HG02678 (cell line): ENCODE results near the gene MYO7A.

Source experiments
- ATAC-seq: cut with Tn5 transposase; IDR thresholded peaks from one replicate; pipeline ENCODE4 v1.9.1; 2021; ENCODE audit warnings: mild to moderate bottlenecking, moderate library complexity; ENCODE audit not compliant: unreplicated experiment

The MYO7A gene

GRCh38 chr11:77111277-77111676 lies 16.8 kb upstream of the MYO7A start:
- no peak for ATAC-seq

- no peak for ATAC-seq
Observed at GRCh38 chr11:77111946-77112345, 16.1 kb upstream of the MYO7A start.

GRCh38 chr11:77112641-77113381 lies 15.2 kb upstream of the MYO7A start:
- ATAC-seq = no peak

- no peak for ATAC-seq
Observed at GRCh38 chr11:77113382-77114088, 14.5 kb upstream of the MYO7A start.

- no peak for ATAC-seq
Observed at GRCh38 chr11:77114089-77114463, 14.0 kb upstream of the MYO7A start.

GRCh38 chr11:77115181-77115611 lies 12.8 kb upstream of the MYO7A start:
- ATAC-seq = no peak

GRCh38 chr11:77115956-77116355 lies 12.1 kb upstream of the MYO7A start:
- no peak for ATAC-seq

GRCh38 chr11:77117492-77117891 lies 10.6 kb upstream of the MYO7A start:
- no peak for ATAC-seq

GRCh38 chr11:77118086-77118485 lies 10.0 kb upstream of the MYO7A start:
- ATAC-seq = no peak

GRCh38 chr11:77118971-77119370 lies 9.1 kb upstream of the MYO7A start:
- no peak for ATAC-seq

- no peak for ATAC-seq
Observed at GRCh38 chr11:77119531-77119936, 8.5 kb upstream of the MYO7A start.

- no peak for ATAC-seq
Observed at GRCh38 chr11:77120571-77120970, 7.5 kb upstream of the MYO7A start.

GRCh38 chr11:77121096-77121640 lies 6.9 kb upstream of the MYO7A start:
- no peak for ATAC-seq

GRCh38 chr11:77121876-77122575 lies 6.0 kb upstream of the MYO7A start:
- no peak for ATAC-seq

- ATAC-seq = no peak
Observed at GRCh38 chr11:77122576-77123212, 5.4 kb upstream of the MYO7A start.

- no peak for ATAC-seq
Observed at GRCh38 chr11:77123591-77123990, 4.5 kb upstream of the MYO7A start.

GRCh38 chr11:77124041-77124440 lies 4.0 kb upstream of the MYO7A start:
- ATAC-seq = no peak

- no peak for ATAC-seq
Observed at GRCh38 chr11:77124488-77124887, 3.6 kb upstream of the MYO7A start.

- ATAC-seq = no peak
Observed at GRCh38 chr11:77125191-77125590, 2.9 kb upstream of the MYO7A start.

GRCh38 chr11:77125695-77126094 lies 2.4 kb upstream of the MYO7A start:
- no peak for ATAC-seq

GRCh38 chr11:77126156-77126775 lies 1.8 kb upstream of the MYO7A start:
- ATAC-seq = no peak
